Thoracic aorta (tissue), 2 donors: ENCODE measurements around the gene HOXC5. TPM values are rescaled to one million over a fixed set of nuclear protein-coding genes. Genes with fewer than 3 reads are reported as not detected.

Experiments
- ATAC-seq: fragments of 150-250 bp; one replicate; pipeline ENCODE4 v1.8.0; 2017; ENCODE audit warnings: low read depth; ENCODE audit not compliant: insufficient number of reproducible peaks, low FRiP score
- DNase-seq: peaks from one replicate; pipeline ENCODE4 v3.0.0-alpha.2; 2020; ENCODE audit warnings: low spot score
- H3K27ac ChIP-seq, 2 donors: fragments of 200-600 bp; sonication (generic); 1 replicate in 1 of 2; 2 replicates in 1 of 2; pipeline ENCODE4 v1.5.1; 2016; ENCODE audit warnings: mild to moderate bottlenecking in 2 of 2, moderate library complexity in 2 of 2
- H3K27me3 ChIP-seq: fragments of 200-600 bp; sonication (generic); replicated peaks from 2 replicates; pipeline ENCODE4 v1.6.0; 2016; ENCODE audit warnings: mild to moderate bottlenecking; ENCODE audit not compliant: insufficient read depth
- H3K36me3 ChIP-seq: fragments of 200-600 bp; sonication (generic); one replicate; pipeline ENCODE4 v1.5.1; 2016
- H3K4me1 ChIP-seq, 2 donors: fragments of 200-600 bp; sonication (generic); 1 replicate in 1 of 2; 2 replicates in 1 of 2; pipeline versions ENCODE4 v1.5.1 to v1.6.0; 2016; ENCODE audit warnings: low read depth in 2 of 2, mild to moderate bottlenecking in 1 of 2; ENCODE audit not compliant: control insufficient read depth in 1 of 2
- H3K4me3 ChIP-seq: fragments of 200-600 bp; sonication (generic); 2 replicates; pipeline ENCODE4 v1.5.1; 2016; ENCODE audit warnings: mild to moderate bottlenecking
- H3K9me3 ChIP-seq: fragments of 200-600 bp; sonication (generic); 2 replicates; pipeline ENCODE4 v1.5.1; 2016
- CTCF ChIP-seq: fragments of 200-600 bp; sonication (generic); IDR thresholded peaks from one replicate; pipeline ENCODE4 v1.5.1; 2019; ENCODE audit warnings: antibody characterized with exemption
- total RNA-seq, 2 donors: library from RNA; depleted of rRNA; stranded (reverse); fragments of >200 nt; gene quantifications; one replicate each; pipeline versions ENCODE4 v1.1.0 to v1.2.3, GENCODE V29; 2016

The HOXC5 gene
- total RNA-seq, 2 donors from 2014 or later, result 1.8 TPM; not detected in 1

- no peak for TF ChIP-seq CTCF
- H3K27ac ChIP-seq, result peak overlapping the region in 1 of 2 donors; percentile 40
- DNase-seq (no peak), ATAC-seq (no peak)
- H3K4me1 ChIP-seq, result peaks cover 7 to 18% of the 10 kb centered on the region in 2 donors
- no peaks in the 10 kb centered on the region for H3K36me3 ChIP-seq
- H3K9me3 ChIP-seq, result no peaks in the 10 kb centered on the region
- peak overlapping the region; percentile 75 for H3K4me3 ChIP-seq
- H3K27me3 ChIP-seq, result no peaks in the 10 kb centered on the region
These were observed 20.3 kb downstream of the HOXC5 start for GRCh38 chr12:54053003-54053750.

- ATAC-seq, result peak; percentile 85
- H3K4me1 ChIP-seq, result peaks cover 7 to 18% of the 10 kb centered on the region in 2 donors
These were observed 21.2 kb downstream of the HOXC5 start, which contains the start of gene HOXC4 for GRCh38 chr12:54053751-54054741. Gene HOXC4, plus strand, starts transcription at chr12:54053835. Its CDS starts 88 bp downstream, at chr12:54053923.

GRCh38 chr12:54054742-54055194, 21.9 kb downstream of the HOXC5 start:
- Histone ChIP-seq H3K36me3 (no peaks in the 10 kb centered on the region), H3K4me1 (peaks cover 7 to 18% of the 10 kb centered on the region in 2 donors), H3K27ac (no peak overlapping the region), H3K27me3 (no peaks in the 10 kb centered on the region), H3K9me3 (no peaks in the 10 kb centered on the region), H3K4me3 (peak overlapping the region; percentile 75)
- ATAC-seq (no peak), DNase-seq (no peak)
- TF ChIP-seq CTCF, result no peak

More at GRCh38 chr12:54053751-54054741, 21.2 kb downstream of the HOXC5 start, which contains the start of gene HOXC4:
- no peak for TF ChIP-seq CTCF
- DNase-seq, result no peak
- Histone ChIP-seq H3K27me3 (no peaks in the 10 kb centered on the region), H3K27ac (peak within 1 kb of the TSS in 1 of 2 donors; percentile 40), H3K4me3 (peak within 1 kb of the TSS; percentile 75), H3K36me3 (no peaks in the 10 kb centered on the region), H3K9me3 (no peaks in the 10 kb centered on the region)

GRCh38 chr12:54055552-54055951, 22.7 kb downstream of the HOXC5 start:
- Histone ChIP-seq H3K4me1 (peaks cover 7 to 18% of the 10 kb centered on the region in 2 donors), H3K4me3 (no peak overlapping the region)

More at GRCh38 chr12:54055552-54055951, 22.7 kb downstream of the HOXC5 start:
- no peak for DNase-seq
- Histone ChIP-seq H3K9me3 (no peaks in the 10 kb centered on the region), H3K27me3 (no peaks in the 10 kb centered on the region), H3K27ac (no peak overlapping the region), H3K36me3 (no peaks in the 10 kb centered on the region)
- ATAC-seq, result no peak
- no peak for TF ChIP-seq CTCF
